ENCODE data around the gene PDE4B. TPM values are rescaled to one million over a fixed set of nuclear protein-coding genes. Genes with fewer than 3 reads are reported as not detected.
"Not testable (repeated sequence)": the region's sequence is repeated elsewhere in the genome, so short reads cannot be mapped to it uniquely, and the experiment has no call there.

The PDE4B gene
- polyA plus RNA-seq, 1 experiment = 17.6 TPM

GRCh38 chr1:66050633-66051032 is 257.9 kb downstream of the PDE4B start:
- no peaks in the 10 kb centered on the region for H3K27me3 ChIP-seq (ENCODE audit: control insufficient read depth, insufficient read depth, low read length)
- ChIA-PET CTCF (no interaction called here), POLR2A (no interaction called here)
- H3K27ac ChIP-seq (ENCODE audit: low read depth, low read length) = no peak overlapping the region
- DNase-seq (ENCODE audit: low read depth, low spot score) = no peak
- H3K9me3 ChIP-seq (ENCODE audit: control insufficient read depth, insufficient read depth, low read length) = no peaks in the 10 kb centered on the region
- no peak overlapping the region for H3K4me3 ChIP-seq (ENCODE audit: low read depth, low read length)
- TF ChIP-seq CTCF (IDR thresholded peaks at IDR 0.05; ENCODE audit: low read depth, low read length) = no peak

- ChIA-PET POLR2A (no interaction called here), CTCF (no interaction called here)
- H3K4me3 ChIP-seq (ENCODE audit: low read depth, low read length) = no peak overlapping the region
- H3K27me3 ChIP-seq (ENCODE audit: control insufficient read depth, insufficient read depth, low read length) = no peaks in the 10 kb centered on the region
- no peaks in the 10 kb centered on the region for H3K9me3 ChIP-seq (ENCODE audit: control insufficient read depth, insufficient read depth, low read length)
- no peak for DNase-seq (ENCODE audit: low read depth, low spot score)
- H3K27ac ChIP-seq (ENCODE audit: low read depth, low read length) = no peak overlapping the region
- TF ChIP-seq CTCF (IDR thresholded peaks at IDR 0.05; ENCODE audit: low read depth, low read length) = no peak
Observed at GRCh38 chr1:66055092-66055491, 262.4 kb downstream of the PDE4B start.

- H3K27ac ChIP-seq (ENCODE audit: low read depth, low read length); DNase-seq (ENCODE audit: low read depth, low spot score); CTCF ChIA-PET; H3K27me3 ChIP-seq (ENCODE audit: control insufficient read depth, insufficient read depth, low read length); H3K9me3 ChIP-seq (ENCODE audit: control insufficient read depth, insufficient read depth, low read length); H3K4me3 ChIP-seq (ENCODE audit: low read depth, low read length); POLR2A ChIA-PET: not testable (repeated sequence)
Observed at GRCh38 chr1:66057448-66057847, 264.8 kb downstream of the PDE4B start.

- H3K9me3 ChIP-seq (ENCODE audit: control insufficient read depth, insufficient read depth, low read length) = no peaks in the 10 kb centered on the region
- DNase-seq (ENCODE audit: low read depth, low spot score) = no peak
- H3K27me3 ChIP-seq (ENCODE audit: control insufficient read depth, insufficient read depth, low read length) = no peaks in the 10 kb centered on the region
- no peak overlapping the region for H3K27ac ChIP-seq (ENCODE audit: low read depth, low read length)
- ChIA-PET CTCF (no interaction called here), POLR2A (no interaction called here)
- TF ChIP-seq CTCF (IDR thresholded peaks at IDR 0.05; ENCODE audit: low read depth, low read length) = no peak
- H3K4me3 ChIP-seq (ENCODE audit: low read depth, low read length) = no peak overlapping the region
Observed at GRCh38 chr1:66058558-66058957, 265.9 kb downstream of the PDE4B start.

- H3K4me3 ChIP-seq (ENCODE audit: low read depth, low read length); POLR2A ChIA-PET; H3K27me3 ChIP-seq (ENCODE audit: control insufficient read depth, insufficient read depth, low read length); CTCF ChIA-PET; H3K27ac ChIP-seq (ENCODE audit: low read depth, low read length); H3K9me3 ChIP-seq (ENCODE audit: control insufficient read depth, insufficient read depth, low read length); DNase-seq (ENCODE audit: low read depth, low spot score): not testable (repeated sequence)
Observed at GRCh38 chr1:66067219-66067618, 274.5 kb downstream of the PDE4B start.

GRCh38 chr1:66069976-66070876 is 277.5 kb downstream of the PDE4B start:
- Histone ChIP-seq H3K27ac (ENCODE audit: low read depth, low read length) (no peak overlapping the region), H3K27me3 (ENCODE audit: control insufficient read depth, insufficient read depth, low read length) (no peaks in the 10 kb centered on the region), H3K9me3 (ENCODE audit: control insufficient read depth, insufficient read depth, low read length) (no peaks in the 10 kb centered on the region), H3K4me3 (ENCODE audit: low read depth, low read length) (no peak overlapping the region)
- ChIA-PET POLR2A (no interaction called here), CTCF (interaction anchor here (0.6 kb wide), 1 partner anchor 30 kb away, joined by 4 read pairs; no protein-coding TSS in a partner anchor)
- no peak for DNase-seq (ENCODE audit: low read depth, low spot score)
- TF ChIP-seq CTCF (IDR thresholded peaks at IDR 0.05; ENCODE audit: low read depth, low read length) = no peak
